ENCODE data around the gene MED17.

MED17 gene

GRCh38 chr11:93822359-93822758 lies 38.3 kb downstream of the MED17 start:
- no peaks in the 10 kb centered on the region for H3K27me3 Mint-ChIP-seq (ENCODE audit: low read depth)
- peaks cover 11% of the 10 kb centered on the region for H3K4me1 Mint-ChIP-seq
- peaks cover 5% of the 10 kb centered on the region for H3K36me3 Mint-ChIP-seq (ENCODE audit: low read depth)
- H3K9me3 Mint-ChIP-seq, result no peaks in the 10 kb centered on the region
- no peak overlapping the region for H3K4me3 Mint-ChIP-seq
- H3K27ac Mint-ChIP-seq, result peak overlapping the region in 1 of 3 experiments; percentile 31
- no peak for TF ChIP-seq CTCF (IDR thresholded peaks at IDR 0.05; ENCODE audit: unreplicated experiment in 3 of 3)

- H3K4me1 Mint-ChIP-seq, result peaks cover 5% of the 10 kb centered on the region
- TF ChIP-seq CTCF (IDR thresholded peaks at IDR 0.05; ENCODE audit: unreplicated experiment in 3 of 3), result no peak
- H3K4me3 Mint-ChIP-seq, result no peak overlapping the region
- no peaks in the 10 kb centered on the region for H3K27me3 Mint-ChIP-seq (ENCODE audit: low read depth)
- peak overlapping the region in 1 of 3 experiments; percentile 8 for H3K27ac Mint-ChIP-seq
- no peaks in the 10 kb centered on the region for H3K9me3 Mint-ChIP-seq
- no peaks in the 10 kb centered on the region for H3K36me3 Mint-ChIP-seq (ENCODE audit: low read depth)
Measured at GRCh38 chr11:93823210-93823609, 39.1 kb downstream of the MED17 start.

- Mint-ChIP-seq H3K27ac (no peak overlapping the region), H3K36me3 (ENCODE audit: low read depth) (no peaks in the 10 kb centered on the region), H3K4me1 (no peaks in the 10 kb centered on the region), H3K27me3 (ENCODE audit: low read depth) (peaks cover 11% of the 10 kb centered on the region), H3K4me3 (no peak overlapping the region), H3K9me3 (no peaks in the 10 kb centered on the region)
- no peak for TF ChIP-seq CTCF (IDR thresholded peaks at IDR 0.05; ENCODE audit: unreplicated experiment in 3 of 3)
Measured at GRCh38 chr11:93827363-93827762, 43.3 kb downstream of the MED17 start.

GRCh38 chr11:93829598-93829997 lies 45.5 kb downstream of the MED17 start:
- peaks cover 11% of the 10 kb centered on the region for H3K27me3 Mint-ChIP-seq (ENCODE audit: low read depth)
- TF ChIP-seq CTCF (IDR thresholded peaks at IDR 0.05; ENCODE audit: unreplicated experiment in 3 of 3), result no peak
- no peak overlapping the region for H3K27ac Mint-ChIP-seq
- no peaks in the 10 kb centered on the region for H3K9me3 Mint-ChIP-seq
- no peaks in the 10 kb centered on the region for H3K36me3 Mint-ChIP-seq (ENCODE audit: low read depth)
- no peak overlapping the region for H3K4me3 Mint-ChIP-seq
- no peaks in the 10 kb centered on the region for H3K4me1 Mint-ChIP-seq

GRCh38 chr11:93831343-93832127 lies 47.5 kb downstream of the MED17 start:
- H3K4me1 Mint-ChIP-seq, result no peaks in the 10 kb centered on the region
- H3K9me3 Mint-ChIP-seq, result no peaks in the 10 kb centered on the region
- H3K36me3 Mint-ChIP-seq (ENCODE audit: low read depth), result no peaks in the 10 kb centered on the region
- peaks cover 11% of the 10 kb centered on the region for H3K27me3 Mint-ChIP-seq (ENCODE audit: low read depth)
- TF ChIP-seq CTCF (IDR thresholded peaks at IDR 0.05; ENCODE audit: unreplicated experiment in 3 of 3), result no peak
- H3K27ac Mint-ChIP-seq, result no peak overlapping the region
- H3K4me3 Mint-ChIP-seq, result no peak overlapping the region

- TF ChIP-seq CTCF (IDR thresholded peaks at IDR 0.05; ENCODE audit: unreplicated experiment in 3 of 3), result no peak
- no peaks in the 10 kb centered on the region for H3K36me3 Mint-ChIP-seq (ENCODE audit: low read depth)
- no peaks in the 10 kb centered on the region for H3K4me1 Mint-ChIP-seq
Measured at GRCh38 chr11:93832780-93833179, 48.7 kb downstream of the MED17 start.

More at GRCh38 chr11:93832780-93833179, 48.7 kb downstream of the MED17 start:
- H3K27ac Mint-ChIP-seq, result no peak overlapping the region
- no peaks in the 10 kb centered on the region for H3K9me3 Mint-ChIP-seq
- peaks cover 11% of the 10 kb centered on the region for H3K27me3 Mint-ChIP-seq (ENCODE audit: low read depth)
- H3K4me3 Mint-ChIP-seq, result no peak overlapping the region

Data from nephron (organoid).